HuH-7.5 (cell line): Measurements from ENCODE around the gene TRABD2A.
A peak's percentile ranks its signal among the peaks of the same experiment; 100 is the strongest.

Experiments
- DNase-seq: peaks from one replicate; pipeline ENCODE4 v3.0.0; 2011; ENCODE audit warnings: low spot score

Gene TRABD2A

DNA sequence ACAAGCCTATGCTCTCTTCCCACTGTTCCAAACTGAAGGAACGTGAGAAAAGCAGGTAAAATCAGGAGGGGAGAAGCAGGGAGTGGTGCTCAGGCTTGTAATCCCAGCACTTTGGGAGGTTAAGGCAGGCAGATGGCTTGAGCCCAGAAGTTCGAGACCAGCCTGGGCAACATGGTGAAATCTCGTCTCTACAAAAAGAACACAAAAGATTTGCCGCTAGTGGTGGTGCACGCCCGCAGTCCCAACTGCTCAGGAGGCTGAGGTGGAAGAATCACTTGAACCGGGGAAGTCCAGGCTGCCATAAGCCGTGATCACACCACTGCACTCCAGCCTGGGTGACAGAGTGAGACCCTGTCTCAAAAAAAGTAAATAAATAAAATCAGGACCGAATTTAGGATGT, 23.3 kb upstream of the TRABD2A start:
- DNase-seq: no peak

GRCh38 chr2:84902526-84902925, 21.6 kb upstream of the TRABD2A start:
- DNase-seq: no peak

- DNase-seq: no peak
These were observed 20.8 kb upstream of the TRABD2A start for GRCh38 chr2:84901593-84902120.

GRCh38 chr2:84900971-84901370, 20.1 kb upstream of the TRABD2A start:
- no peak for DNase-seq

GRCh38 chr2:84899304-84900204, 18.7 kb upstream of the TRABD2A start:
- DNase-seq: no peak

DNA sequence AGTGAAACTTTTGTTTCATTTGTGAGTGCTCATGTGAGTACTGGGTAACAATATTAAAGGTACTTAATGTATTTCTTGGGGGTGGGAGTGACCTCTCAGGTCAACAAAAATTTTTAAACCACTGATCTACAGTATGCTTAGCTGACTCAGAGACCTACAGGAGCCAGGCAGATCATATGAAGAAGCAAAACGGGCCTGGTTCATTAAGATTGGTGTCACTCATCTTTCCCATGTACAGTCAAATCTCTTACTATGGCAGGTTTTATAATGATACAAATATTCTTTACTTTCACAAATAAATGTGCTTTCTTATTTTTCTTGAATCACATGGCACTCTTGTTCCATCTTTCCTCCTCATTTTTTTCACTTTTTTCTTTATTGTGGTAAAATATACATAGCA, 16.9 kb upstream of the TRABD2A start:
- DNase-seq: no peak

GRCh38 chr2:84896567-84896966, 15.7 kb upstream of the TRABD2A start:
- no peak for DNase-seq

DNA sequence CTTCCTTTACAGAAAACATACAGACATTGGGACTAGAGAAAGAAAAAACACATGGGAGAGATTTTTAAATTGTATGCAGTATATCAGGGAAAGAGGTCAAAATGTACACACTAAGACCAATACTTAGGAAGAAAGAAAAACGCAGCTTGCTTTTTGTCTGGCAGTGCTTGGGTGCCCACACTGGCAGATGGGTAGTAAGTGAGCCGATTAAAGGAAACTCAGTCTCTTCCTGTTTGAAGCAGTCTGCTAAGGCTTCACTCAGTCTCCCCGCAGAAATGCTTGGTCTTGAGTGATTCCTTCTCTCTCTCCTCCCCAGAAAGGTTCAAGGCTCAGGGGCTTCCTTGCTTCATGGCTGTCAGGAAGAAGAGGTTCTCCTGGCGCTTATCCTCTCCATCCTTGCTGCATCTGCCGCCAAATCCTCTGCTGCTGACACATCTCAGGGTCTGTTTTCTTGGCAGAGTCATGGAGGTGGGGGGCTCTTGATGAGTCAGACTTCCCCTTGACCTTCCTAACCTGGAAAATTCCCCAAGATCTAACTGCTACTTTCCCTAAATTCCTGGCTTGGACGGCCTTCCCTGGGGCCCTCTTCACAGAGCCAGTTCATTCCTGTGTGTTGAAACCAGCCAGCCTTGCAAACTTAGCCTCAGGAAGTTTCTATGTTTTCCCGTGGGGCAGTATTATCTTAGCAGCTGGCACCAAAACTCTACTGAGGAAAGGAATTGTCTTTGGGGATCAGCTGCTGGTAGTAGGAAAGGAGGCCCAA, 14.1 kb upstream of the TRABD2A start:
- DNase-seq: no peak

GRCh38 chr2:84894131-84894586, 13.3 kb upstream of the TRABD2A start:
- DNase-seq: no peak

- no peak for DNase-seq
These were observed 10.6 kb upstream of the TRABD2A start for GRCh38 chr2:84891355-84892010.

GRCh38 chr2:84889332-84889731, 8.4 kb upstream of the TRABD2A start:
- no peak for DNase-seq

- no peak for DNase-seq
These were observed 7.8 kb upstream of the TRABD2A start for GRCh38 chr2:84888401-84889276.

DNA sequence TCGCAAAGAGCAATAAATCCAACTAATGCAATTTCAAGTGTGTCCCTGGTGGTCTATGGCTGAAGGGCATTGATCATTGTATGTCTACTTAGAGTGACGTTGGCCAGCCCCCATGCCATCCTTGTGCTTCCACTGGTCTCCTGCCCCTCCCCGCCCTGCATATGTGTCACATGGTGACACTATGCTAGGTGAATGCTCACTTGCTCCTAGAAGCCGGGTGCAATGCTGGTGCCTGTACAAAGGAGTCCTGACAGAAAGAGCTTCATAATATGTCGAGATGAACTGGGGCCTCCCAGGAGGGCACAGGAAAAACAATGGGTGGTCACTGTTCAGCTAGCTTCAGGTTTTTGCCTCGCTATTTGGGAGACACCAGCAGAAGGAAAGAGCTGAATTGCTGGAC, 5.9 kb upstream of the TRABD2A start:
- no peak for DNase-seq

GRCh38 chr2:84885111-84885510, 4.2 kb upstream of the TRABD2A start:
- no peak for DNase-seq

DNA sequence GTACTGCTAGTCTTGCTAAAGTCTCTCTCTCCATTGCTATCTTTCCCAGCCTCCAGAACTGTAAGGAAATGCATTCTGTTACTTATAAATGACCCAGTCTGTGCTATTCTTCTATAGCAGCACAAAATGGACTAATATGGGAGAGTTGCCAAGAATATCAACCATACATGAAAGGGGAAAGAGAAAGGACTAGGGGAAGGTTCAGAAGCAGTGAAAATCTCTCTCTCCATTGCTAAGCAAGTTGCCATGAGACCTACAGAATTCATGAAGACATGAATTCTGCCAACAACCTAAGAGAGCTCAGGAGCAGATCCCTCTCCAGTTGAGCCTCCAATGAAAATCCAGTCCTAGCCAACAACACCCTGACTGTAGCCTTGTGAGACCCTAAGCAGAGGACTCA, 3.6 kb upstream of the TRABD2A start:
- DNase-seq: no peak

- no peak for DNase-seq
These were observed 2.1 kb upstream of the TRABD2A start for GRCh38 chr2:84882775-84883550.

DNA sequence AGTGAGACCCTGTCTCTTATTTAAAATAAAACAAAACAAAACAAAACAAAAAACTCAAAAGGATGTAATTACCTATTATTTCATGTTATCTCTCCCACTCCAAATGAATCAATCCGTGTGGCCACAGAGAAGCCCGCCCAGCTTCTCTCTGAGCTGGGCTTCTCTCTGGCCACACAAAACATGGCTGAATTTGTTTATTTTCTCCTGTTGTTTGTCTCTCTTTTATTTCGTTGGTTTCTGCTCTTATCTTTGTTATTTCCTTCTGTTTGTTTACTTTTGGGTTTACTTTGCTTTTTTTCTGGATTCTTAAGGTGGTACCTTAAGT, 1.5 kb upstream of the TRABD2A start:
- no peak for DNase-seq

DNA sequence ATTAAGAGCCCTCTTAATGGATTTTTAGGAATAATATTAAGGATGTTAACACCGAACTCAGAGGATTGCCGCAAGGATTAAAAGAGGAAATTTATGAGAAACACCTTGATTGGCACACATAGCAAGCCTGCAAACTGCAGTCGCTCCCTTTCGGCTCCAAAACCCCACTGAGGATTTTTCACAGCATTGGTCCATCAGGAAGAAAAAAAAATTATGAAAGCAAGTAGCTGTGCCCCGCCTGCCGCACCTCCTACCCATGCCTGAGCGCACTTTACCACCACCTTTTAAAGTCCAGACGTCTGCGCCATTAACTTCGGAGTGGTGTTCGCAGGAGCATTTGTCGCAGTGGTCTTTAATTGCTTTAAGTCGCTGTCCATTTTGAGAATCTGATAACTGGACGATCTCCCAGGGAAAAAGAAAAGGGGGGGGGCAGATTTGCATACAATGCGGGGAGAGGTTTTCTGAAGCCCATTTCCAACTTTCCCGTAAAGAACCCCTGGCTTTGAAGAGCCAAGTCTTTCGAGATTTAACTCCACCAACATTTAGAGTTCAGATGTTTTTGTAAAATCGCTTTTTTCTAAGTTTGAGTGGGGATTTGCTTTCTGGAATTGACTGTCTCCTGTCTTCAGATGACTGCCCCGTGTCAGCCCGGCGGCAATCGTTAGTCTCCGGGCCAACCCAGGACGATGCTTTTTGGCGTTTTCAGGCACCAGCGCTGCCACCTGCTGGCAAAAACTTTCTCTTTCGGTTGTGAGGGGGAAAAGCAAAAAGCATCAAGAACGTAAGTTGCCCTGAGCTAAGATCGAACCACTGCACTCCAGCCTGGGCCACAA, 913 bp upstream of the TRABD2A start:
- peak; percentile 70 for DNase-seq

- no peak for DNase-seq
These were observed 564 bp downstream of the TRABD2A start for GRCh38 chr2:84880395-84880644.
